Prostate gland (tissue), 2 donors: ENCODE measurements around the gene ARHGAP42. TPM values are rescaled to one million over a fixed set of nuclear protein-coding genes. Genes with fewer than 3 reads are reported as not detected.

Experiments
- DNase-seq: peaks from one replicate; pipeline ENCODE4 v3.0.0-alpha.2; 2019; ENCODE audit warnings: low spot score
- H3K27ac ChIP-seq, 2 donors: fragments of 200-600 bp; sonication (generic); 2 replicates each; pipeline ENCODE4 v1.5.1; 2017 to 2019
- H3K27me3 ChIP-seq: fragments of 200-600 bp; sonication (generic); replicated peaks from 2 replicates; pipeline ENCODE4 v1.5.1; 2019; ENCODE audit not compliant: insufficient read depth
- H3K36me3 ChIP-seq, 2 donors: fragments of 200-600 bp; sonication (generic); 1 replicate in 1 of 2; 2 replicates in 1 of 2; pipeline versions ENCODE4 v1.5.1 to v1.8.1; 2017 to 2019
- H3K4me1 ChIP-seq: fragments of 200-600 bp; sonication (generic); replicated peaks from 2 replicates; pipeline ENCODE4 v1.5.1; 2019
- H3K4me3 ChIP-seq, 2 donors: fragments of 200-600 bp; sonication (generic); 2 replicates each; pipeline ENCODE4 v1.5.1; 2017 to 2019
- H3K9me3 ChIP-seq: fragments of 200-600 bp; sonication (generic); 2 replicates; pipeline ENCODE4 v1.5.1; 2017
- POLR2A ChIP-seq: fragments of 450-650 bp; IDR thresholded peaks from one replicate; pipeline ENCODE4 v1.6.1; 2016; ENCODE audit warnings: antibody characterized with exemption, mild to moderate bottlenecking
- POLR2AphosphoS5 ChIP-seq: sonication (generic); formaldehyde crosslinking; IDR thresholded peaks from one replicate; pipeline ENCODE4 v1.6.1; 2017; ENCODE audit warnings: antibody characterized with exemption
- WGBS: methylation state at CpG from one replicate; pipeline ENCODE4 v1.1.5; 2018; 5-methylcytosine and 5-hydroxymethylcytosine counted together
- intact Hi-C: fragments of 100-400 bp; cut with DNase I; formaldehyde crosslinking; loops from one replicate; pipeline ENCODE4 v1.14.2; 2022
- small RNA-seq, 2 donors: library from RNA; depleted of rRNA; stranded (forward); fragments of <200 nt; gene quantifications; one replicate each; pipeline ENCODE3, GENCODE V24; 2016
- total RNA-seq, 2 donors: library from RNA; depleted of rRNA; stranded (reverse); fragments of >200 nt; gene quantifications; one replicate each; pipeline ENCODE4 v1.1.0, GENCODE V29; 2016
- TF ChIP-seq, protein P1 (sequence below), 4 experiments: fragments of 200-600 bp in 2 of 4; fragments of 450-650 bp in 2 of 4; sonication (generic) in 2 of 4; IDR thresholded peaks; 1 replicate in 3 of 4; 2 replicates in 1 of 4; pipeline ENCODE4 v1.5.1; 2016 to 2019; ENCODE audit warnings: antibody characterized with exemption in 4 of 4, mild to moderate bottlenecking in 2 of 4, moderate library complexity in 2 of 4

The ARHGAP42 gene
- total RNA-seq, 2 donors from 2014 or later: 12.8 to 20.5 TPM

DNA sequence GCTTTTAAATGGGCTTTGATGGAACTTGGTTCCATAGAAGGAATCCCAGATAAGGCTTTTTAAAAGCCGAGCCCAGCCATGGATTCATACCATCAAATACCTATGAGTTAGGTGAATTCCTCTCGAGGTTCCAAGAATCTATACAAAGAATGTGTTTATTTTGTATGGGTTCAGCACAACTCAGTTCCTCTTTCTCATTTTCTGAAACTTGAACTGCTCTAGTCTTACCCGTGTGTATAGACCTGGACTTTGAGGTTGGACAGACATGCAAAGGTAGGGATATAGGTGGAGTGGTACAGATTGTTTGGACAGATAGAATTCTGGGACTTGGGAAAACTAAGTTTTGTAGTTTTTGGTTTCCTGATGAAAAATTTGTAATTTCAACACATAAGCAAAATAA lies 344.6 kb downstream of the ARHGAP42 start:
- Histone ChIP-seq H3K27me3 (no peaks in the 10 kb centered on the region), H3K4me3 (no peak overlapping the region), H3K4me1 (no peaks in the 10 kb centered on the region), H3K9me3 (no peaks in the 10 kb centered on the region), H3K36me3 (no peaks in the 10 kb centered on the region), H3K27ac (no peak overlapping the region)
- WGBS: 92% methylated on average over 3 of the region's 3 CpGs
- no peak for DNase-seq
- intact Hi-C loops: no loop called here
- TF ChIP-seq, protein P1, sequence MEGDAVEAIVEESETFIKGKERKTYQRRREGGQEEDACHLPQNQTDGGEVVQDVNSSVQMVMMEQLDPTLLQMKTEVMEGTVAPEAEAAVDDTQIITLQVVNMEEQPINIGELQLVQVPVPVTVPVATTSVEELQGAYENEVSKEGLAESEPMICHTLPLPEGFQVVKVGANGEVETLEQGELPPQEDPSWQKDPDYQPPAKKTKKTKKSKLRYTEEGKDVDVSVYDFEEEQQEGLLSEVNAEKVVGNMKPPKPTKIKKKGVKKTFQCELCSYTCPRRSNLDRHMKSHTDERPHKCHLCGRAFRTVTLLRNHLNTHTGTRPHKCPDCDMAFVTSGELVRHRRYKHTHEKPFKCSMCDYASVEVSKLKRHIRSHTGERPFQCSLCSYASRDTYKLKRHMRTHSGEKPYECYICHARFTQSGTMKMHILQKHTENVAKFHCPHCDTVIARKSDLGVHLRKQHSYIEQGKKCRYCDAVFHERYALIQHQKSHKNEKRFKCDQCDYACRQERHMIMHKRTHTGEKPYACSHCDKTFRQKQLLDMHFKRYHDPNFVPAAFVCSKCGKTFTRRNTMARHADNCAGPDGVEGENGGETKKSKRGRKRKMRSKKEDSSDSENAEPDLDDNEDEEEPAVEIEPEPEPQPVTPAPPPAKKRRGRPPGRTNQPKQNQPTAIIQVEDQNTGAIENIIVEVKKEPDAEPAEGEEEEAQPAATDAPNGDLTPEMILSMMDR (IDR thresholded peaks at IDR 0.05): no peak
- TF ChIP-seq POLR2A (no peak), POLR2AphosphoS5 (no peak)

DNA sequence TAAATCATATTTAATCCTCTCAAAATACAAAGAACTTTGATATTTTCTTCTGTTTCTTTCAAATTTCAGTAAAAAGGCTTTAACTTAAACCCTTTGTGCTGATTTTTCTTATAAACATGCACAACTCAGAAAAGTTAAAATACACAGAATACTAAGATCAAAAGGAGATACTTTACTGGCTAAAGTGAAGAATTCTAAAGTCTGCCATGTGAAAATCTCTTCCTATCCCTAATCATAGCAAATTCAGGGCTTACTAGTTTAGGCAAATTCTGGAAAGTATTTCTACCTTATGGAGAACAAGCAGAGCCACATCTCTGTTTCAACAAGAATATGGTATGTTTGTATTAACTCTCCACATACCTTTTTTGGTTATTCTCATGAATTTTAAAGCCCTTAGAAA lies 345.9 kb downstream of the ARHGAP42 start:
- H3K4me1 ChIP-seq: no peaks in the 10 kb centered on the region
- no peak for TF ChIP-seq POLR2A
- TF ChIP-seq POLR2AphosphoS5: no peak
- TF ChIP-seq, protein P1 (IDR thresholded peaks at IDR 0.05): no peak
- no peaks in the 10 kb centered on the region for H3K9me3 ChIP-seq
- no peak overlapping the region for H3K27ac ChIP-seq
- intact Hi-C loops: no loop called here
- H3K36me3 ChIP-seq: no peaks in the 10 kb centered on the region
- no peak overlapping the region for H3K4me3 ChIP-seq
- H3K27me3 ChIP-seq: no peaks in the 10 kb centered on the region
- DNase-seq: no peak

DNA sequence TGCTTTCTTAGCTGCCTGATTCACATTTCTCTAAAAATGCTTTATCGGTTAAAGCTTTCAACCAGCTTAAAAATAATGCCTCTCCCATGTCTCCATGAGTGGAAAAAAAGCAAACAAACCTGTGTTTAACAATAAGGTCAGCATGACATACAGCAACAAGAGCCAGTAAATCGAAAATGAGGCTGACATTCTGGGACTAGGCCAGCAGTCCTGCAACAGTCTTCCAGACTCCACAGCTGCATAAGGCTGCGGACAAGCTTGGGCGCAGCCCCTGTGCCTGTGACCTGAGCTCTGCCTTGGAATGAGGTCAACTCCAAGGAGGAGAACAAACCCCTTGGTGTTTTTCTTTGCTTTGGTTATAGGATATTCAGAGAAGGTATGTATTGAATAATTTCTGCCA lies 347.0 kb downstream of the ARHGAP42 start:
- no peaks in the 10 kb centered on the region for H3K4me1 ChIP-seq
- H3K27ac ChIP-seq: peak overlapping the region in 1 of 2 donors; percentile 36
- peak; percentile 67 for DNase-seq
- intact Hi-C loops: no loop called here
- no peaks in the 10 kb centered on the region for H3K27me3 ChIP-seq
- no peaks in the 10 kb centered on the region for H3K36me3 ChIP-seq
- peak; percentile 62 for TF ChIP-seq POLR2AphosphoS5
- TF ChIP-seq, protein P1 (IDR thresholded peaks at IDR 0.05): no peak
- 28% methylated on average over 4 of the region's 4 CpGs for WGBS
- no peaks in the 10 kb centered on the region for H3K9me3 ChIP-seq
- no peak overlapping the region for H3K4me3 ChIP-seq

DNA sequence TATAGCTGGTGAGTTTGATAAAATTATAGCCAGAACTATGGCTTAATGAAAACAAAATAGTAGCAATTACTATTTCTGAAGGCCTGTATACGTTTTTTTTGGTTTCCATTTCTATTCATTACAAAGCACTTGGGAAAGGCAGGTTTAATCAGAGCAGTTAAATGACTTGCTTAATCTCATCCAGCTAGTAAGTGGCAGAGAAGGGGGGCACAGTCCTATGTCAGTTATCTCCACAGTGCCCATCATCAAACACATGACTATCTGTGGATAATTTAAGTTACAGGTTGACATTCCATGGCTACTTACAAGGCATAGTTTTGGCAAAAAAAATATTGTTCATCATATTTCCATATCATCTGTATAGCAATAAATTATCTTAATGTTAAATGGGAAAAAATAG lies 348.8 kb downstream of the ARHGAP42 start:
- H3K9me3 ChIP-seq: no peaks in the 10 kb centered on the region
- TF ChIP-seq POLR2A: no peak
- TF ChIP-seq, protein P1 (IDR thresholded peaks at IDR 0.05): no peak
- TF ChIP-seq POLR2AphosphoS5: no peak
- no peak overlapping the region for H3K4me3 ChIP-seq
- no peaks in the 10 kb centered on the region for H3K4me1 ChIP-seq
- no peaks in the 10 kb centered on the region for H3K27me3 ChIP-seq
- H3K27ac ChIP-seq: no peak overlapping the region
- DNase-seq: no peak
- 90% methylated on average over 1 of the region's 1 CpG for WGBS
- no peaks in the 10 kb centered on the region for H3K36me3 ChIP-seq
- intact Hi-C loops: no loop called here

Small RNA genes lying within 50 kb of the gene (small RNA-seq; reads per million reads assigned to genes)
- 0 reads per million in 2 donors for gene RN7SL222P
